ENCODE measurements around the gene PIGK.

PIGK gene

DNA sequence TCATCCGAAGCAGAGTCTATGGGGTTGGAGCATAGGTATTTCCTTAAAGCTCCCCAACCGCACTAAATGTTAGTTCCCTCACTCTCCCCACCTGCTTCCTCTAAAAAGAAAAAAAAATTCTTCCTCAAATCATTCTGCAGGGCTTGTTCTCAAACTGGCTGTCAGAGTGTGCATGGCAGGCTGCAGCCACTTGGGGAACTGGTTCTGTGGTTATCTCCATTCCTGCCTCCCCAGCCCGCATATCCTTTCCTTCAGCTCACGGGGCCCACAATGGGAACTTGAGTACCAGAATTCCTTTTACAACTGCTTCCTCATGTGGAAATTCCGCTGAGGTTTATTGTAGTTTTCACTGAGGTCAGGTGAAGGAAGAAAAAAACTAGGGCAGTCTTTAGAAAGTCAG lies 159.2 kb downstream of the PIGK start:
- Histone ChIP-seq H4K20me1 (ENCODE audit: insufficient read depth, low read length) (no peaks in the 10 kb centered on the region), H3K27me3 (ENCODE audit: low read depth, low read length) (no peaks in the 10 kb centered on the region), H3K36me3 (replicated peaks; ENCODE audit: low read depth, low read length) (no peaks in the 10 kb centered on the region), H3K9me3 (ENCODE audit: insufficient read depth, low read length) (no peaks in the 10 kb centered on the region), H3K4me1 (ENCODE audit: low read length) (no peaks in the 10 kb centered on the region), H2AFZ (ENCODE audit: low read depth, low read length) (no peak overlapping the region), H3K9ac (ENCODE audit: low read length) (no peak overlapping the region), H3K27ac (ENCODE audit: low read length) (no peak overlapping the region), H3K79me2 (ENCODE audit: low read length) (no peaks in the 10 kb centered on the region), H3K4me2 (ENCODE audit: low read length) (no peak overlapping the region), H3K4me3 (ENCODE audit: low read length) (no peak overlapping the region)
- TF ChIP-seq, protein P1, sequence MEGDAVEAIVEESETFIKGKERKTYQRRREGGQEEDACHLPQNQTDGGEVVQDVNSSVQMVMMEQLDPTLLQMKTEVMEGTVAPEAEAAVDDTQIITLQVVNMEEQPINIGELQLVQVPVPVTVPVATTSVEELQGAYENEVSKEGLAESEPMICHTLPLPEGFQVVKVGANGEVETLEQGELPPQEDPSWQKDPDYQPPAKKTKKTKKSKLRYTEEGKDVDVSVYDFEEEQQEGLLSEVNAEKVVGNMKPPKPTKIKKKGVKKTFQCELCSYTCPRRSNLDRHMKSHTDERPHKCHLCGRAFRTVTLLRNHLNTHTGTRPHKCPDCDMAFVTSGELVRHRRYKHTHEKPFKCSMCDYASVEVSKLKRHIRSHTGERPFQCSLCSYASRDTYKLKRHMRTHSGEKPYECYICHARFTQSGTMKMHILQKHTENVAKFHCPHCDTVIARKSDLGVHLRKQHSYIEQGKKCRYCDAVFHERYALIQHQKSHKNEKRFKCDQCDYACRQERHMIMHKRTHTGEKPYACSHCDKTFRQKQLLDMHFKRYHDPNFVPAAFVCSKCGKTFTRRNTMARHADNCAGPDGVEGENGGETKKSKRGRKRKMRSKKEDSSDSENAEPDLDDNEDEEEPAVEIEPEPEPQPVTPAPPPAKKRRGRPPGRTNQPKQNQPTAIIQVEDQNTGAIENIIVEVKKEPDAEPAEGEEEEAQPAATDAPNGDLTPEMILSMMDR (IDR thresholded peaks at IDR 0.05; ENCODE audit: low read depth, low read length): no peak
- no peak for TF ChIP-seq EZH2phosphoT487 (IDR thresholded peaks at IDR 0.05; ENCODE audit: low read depth)

DNA sequence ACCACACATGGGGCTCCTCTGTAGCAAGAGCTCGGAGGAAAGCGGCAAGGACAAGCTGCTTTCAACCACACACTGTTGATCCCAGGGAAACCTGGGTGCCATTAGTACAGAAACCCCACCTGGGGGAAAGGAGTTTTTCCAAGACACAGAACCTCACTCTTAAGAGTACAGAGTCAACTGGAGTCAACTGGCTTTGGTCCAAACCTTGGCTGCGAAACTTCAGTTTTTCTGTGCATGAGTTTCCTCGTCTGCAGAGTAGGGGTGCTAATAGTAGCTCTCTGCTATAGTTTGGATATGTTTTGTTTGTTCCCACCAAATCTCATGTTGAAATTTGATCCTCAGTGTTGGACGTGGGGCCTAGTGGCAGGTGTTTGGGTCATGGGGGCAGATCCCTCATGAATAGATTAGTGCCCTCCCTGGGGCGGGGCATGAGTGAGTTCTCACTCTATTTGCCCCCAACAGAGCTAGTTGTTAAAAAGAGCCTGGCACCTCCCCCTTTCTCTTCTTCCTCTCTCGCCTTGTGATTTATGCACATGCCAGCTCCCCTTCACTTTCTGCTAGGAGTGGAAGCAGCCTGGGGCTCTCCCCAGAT lies 161.1 kb downstream of the PIGK start:
- no peak overlapping the region for H3K4me3 ChIP-seq (ENCODE audit: low read length)
- H4K20me1 ChIP-seq (ENCODE audit: insufficient read depth, low read length): no peaks in the 10 kb centered on the region
- no peak overlapping the region for H3K27ac ChIP-seq (ENCODE audit: low read length)
- no peak overlapping the region for H2AFZ ChIP-seq (ENCODE audit: low read depth, low read length)
- H3K4me1 ChIP-seq (ENCODE audit: low read length): no peaks in the 10 kb centered on the region
- TF ChIP-seq EZH2phosphoT487 (IDR thresholded peaks at IDR 0.05; ENCODE audit: low read depth): no peak
- TF ChIP-seq, protein P1 (IDR thresholded peaks at IDR 0.05; ENCODE audit: low read depth, low read length): no peak
- H3K9ac ChIP-seq (ENCODE audit: low read length): no peak overlapping the region
- no peaks in the 10 kb centered on the region for H3K36me3 ChIP-seq (replicated peaks; ENCODE audit: low read depth, low read length)
- H3K9me3 ChIP-seq (ENCODE audit: insufficient read depth, low read length): no peaks in the 10 kb centered on the region
- no peaks in the 10 kb centered on the region for H3K27me3 ChIP-seq (ENCODE audit: low read depth, low read length)
- no peak overlapping the region for H3K4me2 ChIP-seq (ENCODE audit: low read length)
- H3K79me2 ChIP-seq (ENCODE audit: low read length): no peaks in the 10 kb centered on the region

DNA sequence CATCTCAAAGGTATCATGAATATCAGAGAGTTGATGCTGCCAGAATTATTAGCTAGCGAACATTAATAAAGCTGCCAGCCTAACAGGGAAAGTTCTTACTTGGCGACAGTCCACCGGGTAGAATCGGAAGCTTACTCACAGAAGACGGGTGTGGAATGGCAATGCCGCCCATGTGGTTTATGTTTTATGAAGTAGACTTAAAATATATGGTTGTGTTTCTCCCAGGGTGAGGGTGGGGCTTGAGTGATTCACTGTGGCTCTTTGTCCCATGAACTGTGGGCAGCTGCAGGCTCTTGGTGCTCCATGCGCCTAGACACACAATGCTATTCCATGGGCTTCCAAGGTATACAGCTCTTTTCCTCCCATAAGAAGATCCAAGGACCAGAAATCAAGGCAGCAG lies 162.7 kb downstream of the PIGK start:
- H3K4me3 ChIP-seq (ENCODE audit: low read length): no peak overlapping the region
- no peaks in the 10 kb centered on the region for H3K4me1 ChIP-seq (ENCODE audit: low read length)
- H3K36me3 ChIP-seq (replicated peaks; ENCODE audit: low read depth, low read length): no peaks in the 10 kb centered on the region
- H2AFZ ChIP-seq (ENCODE audit: low read depth, low read length): no peak overlapping the region
- no peaks in the 10 kb centered on the region for H3K79me2 ChIP-seq (ENCODE audit: low read length)
- no peak overlapping the region for H3K9ac ChIP-seq (ENCODE audit: low read length)
- no peaks in the 10 kb centered on the region for H3K27me3 ChIP-seq (ENCODE audit: low read depth, low read length)
- H3K27ac ChIP-seq (ENCODE audit: low read length): no peak overlapping the region
- no peak overlapping the region for H3K4me2 ChIP-seq (ENCODE audit: low read length)
- no peaks in the 10 kb centered on the region for H3K9me3 ChIP-seq (ENCODE audit: insufficient read depth, low read length)
- TF ChIP-seq EZH2phosphoT487 (IDR thresholded peaks at IDR 0.05; ENCODE audit: low read depth): no peak
- TF ChIP-seq, protein P1 (IDR thresholded peaks at IDR 0.05; ENCODE audit: low read depth, low read length): no peak
- H4K20me1 ChIP-seq (ENCODE audit: insufficient read depth, low read length): no peaks in the 10 kb centered on the region

DNA sequence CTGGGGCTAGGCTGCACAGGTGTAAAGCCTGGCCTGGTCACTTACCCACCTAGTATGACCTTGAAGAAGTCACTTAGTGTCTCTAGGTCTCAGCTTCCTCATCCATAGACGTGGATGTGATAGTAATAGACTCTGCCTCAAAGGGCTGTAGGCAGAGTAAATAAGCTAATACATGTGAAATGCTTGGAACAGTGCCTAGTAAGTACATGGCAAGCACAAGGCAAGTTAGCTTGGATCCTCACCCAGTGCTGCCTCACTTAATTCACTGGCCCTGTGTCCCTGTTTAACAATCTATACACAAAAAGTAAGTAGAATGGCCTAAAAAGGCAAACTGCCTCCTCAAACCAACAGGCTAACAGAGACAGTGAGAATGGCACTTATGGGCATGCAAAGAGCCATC lies 167.8 kb downstream of the PIGK start:
- Histone ChIP-seq H3K27ac (ENCODE audit: low read length) (no peak overlapping the region), H3K36me3 (replicated peaks; ENCODE audit: low read depth, low read length) (no peaks in the 10 kb centered on the region), H3K9ac (ENCODE audit: low read length) (no peak overlapping the region), H3K79me2 (ENCODE audit: low read length) (no peaks in the 10 kb centered on the region), H3K27me3 (ENCODE audit: low read depth, low read length) (no peaks in the 10 kb centered on the region), H4K20me1 (ENCODE audit: insufficient read depth, low read length) (no peaks in the 10 kb centered on the region), H2AFZ (ENCODE audit: low read depth, low read length) (no peak overlapping the region), H3K4me1 (ENCODE audit: low read length) (no peaks in the 10 kb centered on the region), H3K9me3 (ENCODE audit: insufficient read depth, low read length) (no peaks in the 10 kb centered on the region), H3K4me2 (ENCODE audit: low read length) (no peak overlapping the region), H3K4me3 (ENCODE audit: low read length) (no peak overlapping the region)
- TF ChIP-seq EZH2phosphoT487 (IDR thresholded peaks at IDR 0.05; ENCODE audit: low read depth): no peak
- TF ChIP-seq, protein P1 (IDR thresholded peaks at IDR 0.05; ENCODE audit: low read depth, low read length): no peak
